ENCODE data around the gene SDR42E2. TPM values are rescaled to one million over a fixed set of nuclear protein-coding genes. Genes with fewer than 3 reads are reported as not detected.

Gene SDR42E2
- total RNA-seq, 2 donors from 2014 or later, result not detected

GRCh38 chr16:22198547-22199293 is 36.4 kb downstream of the SDR42E2 start:
- H3K27me3 ChIP-seq (replicated peaks; ENCODE audit: insufficient read depth), result no peaks in the 10 kb centered on the region
- no peaks in the 10 kb centered on the region for H3K9me3 ChIP-seq
- 77% methylated on average over 7 of the region's 7 CpGs for WGBS
- no peaks in the 10 kb centered on the region for H3K36me3 ChIP-seq
- H3K4me1 ChIP-seq (replicated peaks), result no peaks in the 10 kb centered on the region
- no peak overlapping the region for H3K27ac ChIP-seq
- no peak for TF ChIP-seq POLR2A (IDR thresholded peaks at IDR 0.05)
- TF ChIP-seq CTCF (IDR thresholded peaks at IDR 0.05), result no peak
- TF ChIP-seq POLR2AphosphoS5 (IDR thresholded peaks at IDR 0.05), result no peak
- no peak overlapping the region for H3K4me3 ChIP-seq
- no peak for DNase-seq (ENCODE audit: low spot score)
- intact Hi-C loops (cut with DNase I), result loop anchor here (10.0 kb wide), 2 partner anchors 476 to 684 kb away; no protein-coding TSS in a partner anchor

GRCh38 chr16:22202261-22202637 is 39.9 kb downstream of the SDR42E2 start:
- no peaks in the 10 kb centered on the region for H3K9me3 ChIP-seq
- H3K27ac ChIP-seq, result no peak overlapping the region
- no peak overlapping the region for H3K4me3 ChIP-seq
- H3K27me3 ChIP-seq (replicated peaks; ENCODE audit: insufficient read depth), result no peaks in the 10 kb centered on the region
- H3K36me3 ChIP-seq, result no peaks in the 10 kb centered on the region
- TF ChIP-seq POLR2AphosphoS5 (IDR thresholded peaks at IDR 0.05) (no peak), POLR2A (IDR thresholded peaks at IDR 0.05) (no peak), CTCF (IDR thresholded peaks at IDR 0.05) (no peak)
- WGBS, result 93% methylated on average over 6 of the region's 6 CpGs
- intact Hi-C loops (cut with DNase I), result no loop called here
- H3K4me1 ChIP-seq (replicated peaks), result no peaks in the 10 kb centered on the region
- DNase-seq (ENCODE audit: low spot score), result no peak

GRCh38 chr16:22203091-22203490 is 40.8 kb downstream of the SDR42E2 start:
- Histone ChIP-seq H3K4me3 (no peak overlapping the region), H3K36me3 (no peaks in the 10 kb centered on the region), H3K27ac (no peak overlapping the region), H3K4me1 (replicated peaks) (no peaks in the 10 kb centered on the region), H3K27me3 (replicated peaks; ENCODE audit: insufficient read depth) (no peaks in the 10 kb centered on the region), H3K9me3 (no peaks in the 10 kb centered on the region)
- intact Hi-C loops (cut with DNase I), result no loop called here
- no peak for DNase-seq (ENCODE audit: low spot score)
- TF ChIP-seq POLR2A (IDR thresholded peaks at IDR 0.05) (no peak), POLR2AphosphoS5 (IDR thresholded peaks at IDR 0.05) (no peak), CTCF (IDR thresholded peaks at IDR 0.05) (no peak)
- 90% methylated on average over 5 of the region's 5 CpGs for WGBS

GRCh38 chr16:22204091-22204655 is 41.9 kb downstream of the SDR42E2 start:
- 98% methylated on average over 2 of the region's 2 CpGs for WGBS

More at GRCh38 chr16:22204091-22204655, 41.9 kb downstream of the SDR42E2 start:
- DNase-seq (ENCODE audit: low spot score), result no peak
- no peak overlapping the region for H3K4me3 ChIP-seq
- H3K4me1 ChIP-seq (replicated peaks), result no peaks in the 10 kb centered on the region
- H3K36me3 ChIP-seq, result no peaks in the 10 kb centered on the region
- no peaks in the 10 kb centered on the region for H3K9me3 ChIP-seq
- TF ChIP-seq CTCF (IDR thresholded peaks at IDR 0.05) (no peak), POLR2A (IDR thresholded peaks at IDR 0.05) (no peak), POLR2AphosphoS5 (IDR thresholded peaks at IDR 0.05) (no peak)
- no peak overlapping the region for H3K27ac ChIP-seq
- H3K27me3 ChIP-seq (replicated peaks; ENCODE audit: insufficient read depth), result no peaks in the 10 kb centered on the region
- intact Hi-C loops (cut with DNase I), result no loop called here
